Smooth muscle cell (in vitro differentiated cells): ENCODE measurements around the gene GXYLT1. TPM values are rescaled to one million over a fixed set of nuclear protein-coding genes. Genes with fewer than 3 reads are reported as not detected.

Experiments
- DNase-seq: peaks from one replicate; lab custom pipeline; 2025; ENCODE audit not compliant: unreplicated experiment; lab: John Stamatoyannopoulos, UW
- H2AFZ ChIP-seq: fragments of 200-600 bp; sonication (generic); 2 replicates; pipeline ENCODE4 v1.6.0; 2016; ENCODE audit warnings: antibody characterized with exemption, low read depth, mild to moderate bottlenecking
- H3F3A ChIP-seq: fragments of 200-600 bp; sonication (generic); 2 replicates; pipeline ENCODE4 v1.6.0; 2017; ENCODE audit warnings: antibody characterized with exemption, low read depth
- H3K27ac ChIP-seq: fragments of 200-600 bp; sonication (generic); 2 replicates; pipeline ENCODE4 v1.5.1; 2016; ENCODE audit warnings: low read depth, mild to moderate bottlenecking
- H3K27me3 ChIP-seq: fragments of 200-600 bp; sonication (generic); 2 replicates; pipeline ENCODE4 v1.6.1; 2016; ENCODE audit warnings: low read depth, mild to moderate bottlenecking
- H3K36me3 ChIP-seq: fragments of 200-600 bp; sonication (generic); 2 replicates; pipeline ENCODE4 v1.5.1; 2016; ENCODE audit warnings: low read depth
- H3K4me1 ChIP-seq: fragments of 200-600 bp; sonication (generic); 2 replicates; pipeline ENCODE4 v1.5.1; 2016; ENCODE audit warnings: low read depth
- H3K4me2 ChIP-seq: fragments of 200-600 bp; sonication (generic); 2 replicates; pipeline ENCODE4 v1.6.0; 2016; ENCODE audit warnings: mild to moderate bottlenecking
- H3K4me3 ChIP-seq: fragments of 200-600 bp; sonication (generic); 2 replicates; pipeline ENCODE4 v1.5.1; 2016; ENCODE audit warnings: mild to moderate bottlenecking
- H3K79me2 ChIP-seq: fragments of 200-600 bp; sonication (generic); 2 replicates; pipeline ENCODE4 v1.6.0; 2016; ENCODE audit warnings: low read depth, mild to moderate bottlenecking
- H3K9ac ChIP-seq: fragments of 200-600 bp; sonication (generic); 2 replicates; pipeline ENCODE4 v1.6.0; 2016; ENCODE audit warnings: low read depth
- H3K9me3 ChIP-seq: fragments of 200-600 bp; sonication (generic); replicated peaks from 2 replicates; pipeline ENCODE4 v1.5.1; 2016; ENCODE audit warnings: low read depth
- H4K20me1 ChIP-seq: fragments of 200-600 bp; sonication (generic); 2 replicates; pipeline ENCODE4 v1.6.0; 2016; ENCODE audit warnings: low read depth
- CTCF ChIP-seq: fragments of 200-600 bp; sonication (generic); IDR thresholded peaks from 2 replicates; pipeline ENCODE4 v1.5.1; 2017; ENCODE audit warnings: borderline replicate concordance, mild to moderate bottlenecking, antibody characterized with exemption; ENCODE audit not compliant: insufficient read depth, poor library complexity, severe bottlenecking
- WGBS: methylation state at CpG from one replicate; pipeline ENCODE4 v1.1.7; 2016; ENCODE audit warnings: low lambda C conversion rate; 5-methylcytosine and 5-hydroxymethylcytosine counted together
- polyA plus RNA-seq: library from polyadenylated mRNA; unstranded; fragments of >200 nt; fragmentation: Nextera tagmentation; extraction: Ambion mirVana; gene quantifications from 2 replicates; pipeline ENCODE4 v1.2.1, GENCODE V29; 2016
- total RNA-seq: library from RNA; depleted of rRNA; stranded (reverse); fragments of >200 nt; gene quantifications from 2 replicates; pipeline ENCODE4 v1.2.3, GENCODE V29; 2014

GXYLT1 gene
- total and polyA plus RNA-seq, 2 experiments from 2014 or later, result 10.7 to 20.6 TPM

- TF ChIP-seq CTCF, result no peak
- Histone ChIP-seq H3K4me2 (no peak overlapping the region), H3F3A (no peaks in the 10 kb centered on the region), H3K36me3 (no peaks in the 10 kb centered on the region), H2AFZ (no peak overlapping the region), H3K4me1 (no peaks in the 10 kb centered on the region), H3K4me3 (no peak overlapping the region), H3K9ac (no peak overlapping the region), H3K27ac (no peak overlapping the region), H3K9me3 (no peaks in the 10 kb centered on the region), H3K27me3 (no peaks in the 10 kb centered on the region), H3K79me2 (no peaks in the 10 kb centered on the region), H4K20me1 (peaks cover 24% of the 10 kb centered on the region)
- no peak for DNase-seq
Measured at GRCh38 chr12:42173961-42174521, 29.4 kb upstream of the GXYLT1 start.

GRCh38 chr12:42172441-42173210, 28.0 kb upstream of the GXYLT1 start:
- Histone ChIP-seq H3K4me1 (no peaks in the 10 kb centered on the region), H3K4me2 (no peak overlapping the region), H2AFZ (no peak overlapping the region), H3K27ac (no peak overlapping the region), H3K9me3 (no peaks in the 10 kb centered on the region), H4K20me1 (peaks cover 29% of the 10 kb centered on the region), H3K4me3 (no peak overlapping the region), H3K79me2 (no peaks in the 10 kb centered on the region), H3K36me3 (no peaks in the 10 kb centered on the region), H3F3A (no peaks in the 10 kb centered on the region), H3K9ac (no peak overlapping the region), H3K27me3 (no peaks in the 10 kb centered on the region)
- TF ChIP-seq CTCF, result no peak
- WGBS, result 100% methylated on average over 4 of the region's 4 CpGs
- no peak for DNase-seq

- Histone ChIP-seq H3K27ac (no peak overlapping the region), H3K4me2 (no peak overlapping the region), H3K4me3 (no peak overlapping the region), H3K4me1 (no peaks in the 10 kb centered on the region), H3K36me3 (no peaks in the 10 kb centered on the region), H3K9ac (no peak overlapping the region), H3K79me2 (no peaks in the 10 kb centered on the region), H3K27me3 (no peaks in the 10 kb centered on the region), H3F3A (no peaks in the 10 kb centered on the region), H4K20me1 (peaks cover 24% of the 10 kb centered on the region), H2AFZ (no peak overlapping the region), H3K9me3 (no peaks in the 10 kb centered on the region)
- no peak for TF ChIP-seq CTCF
- no peak for DNase-seq
- WGBS, result 89% methylated on average over 6 of the region's 6 CpGs
Measured at GRCh38 chr12:42167711-42168110, 23.0 kb upstream of the GXYLT1 start.

- Histone ChIP-seq H3K36me3 (no peaks in the 10 kb centered on the region), H4K20me1 (peaks cover 19% of the 10 kb centered on the region), H3K9ac (no peak overlapping the region), H3K27ac (no peak overlapping the region), H2AFZ (no peak overlapping the region), H3F3A (no peaks in the 10 kb centered on the region), H3K79me2 (no peaks in the 10 kb centered on the region), H3K27me3 (no peaks in the 10 kb centered on the region), H3K4me3 (no peak overlapping the region), H3K4me2 (no peak overlapping the region), H3K4me1 (no peaks in the 10 kb centered on the region), H3K9me3 (no peaks in the 10 kb centered on the region)
- no peak for DNase-seq
- no peak for TF ChIP-seq CTCF
Measured at GRCh38 chr12:42166501-42166900, 21.8 kb upstream of the GXYLT1 start.
